Body of pancreas (tissue), 4 donors: ENCODE measurements around the gene NPR1. TPM values are rescaled to one million over a fixed set of nuclear protein-coding genes. Genes with fewer than 3 reads are reported as not detected.

Experiments used
- ATAC-seq: fragments of 150-250 bp; one replicate; pipeline ENCODE4 v1.9.1; 2016
- DNase-seq, 4 donors: peaks; one replicate each; pipeline ENCODE4 v3.0.0-alpha.2; 2019
- H3K27ac ChIP-seq, 4 donors: fragments of 200-600 bp; sonication (generic); 1 replicate in 3 of 4; 2 replicates in 1 of 4; pipeline versions ENCODE4 v1.5.1 to v1.6.1; 2016 to 2019; ENCODE audit warnings: mild to moderate bottlenecking in 1 of 4, mixed read lengths in 1 of 4, moderate library complexity in 1 of 4
- H3K27me3 ChIP-seq, 2 donors: fragments of 200-600 bp; sonication (generic); one replicate each; pipeline ENCODE4 v1.6.0; 2016; ENCODE audit warnings: mild to moderate bottlenecking in 1 of 2
- H3K36me3 ChIP-seq, 2 donors: fragments of 200-600 bp; sonication (generic); replicated peaks in 1 of 2; 2 replicates each; pipeline ENCODE4 v1.5.1; 2016; ENCODE audit warnings: low read depth in 2 of 2; ENCODE audit not compliant: insufficient read depth in 1 of 2
- H3K4me1 ChIP-seq: fragments of 200-600 bp; sonication (generic); one replicate; pipeline ENCODE4 v1.6.0; 2016
- H3K4me3 ChIP-seq, 2 donors: fragments of 200-600 bp; sonication (generic); 1 replicate in 1 of 2; 2 replicates in 1 of 2; pipeline ENCODE4 v1.5.1; 2016 to 2019
- H3K9me3 ChIP-seq, 3 donors: fragments of 200-600 bp; sonication (generic); 1 replicate in 2 of 3; 2 replicates in 1 of 3; pipeline ENCODE4 v1.5.1; 2016
- POLR2A ChIP-seq, 3 donors: fragments of 450-650 bp; IDR thresholded peaks; one replicate each; pipeline ENCODE4 v1.6.1; 2016; ENCODE audit warnings: antibody characterized with exemption in 3 of 3, mild to moderate bottlenecking in 2 of 3
- WGBS, 2 donors: methylation state at CpG; one replicate each; pipeline ENCODE4 v1.1.5; 2017; 5-methylcytosine and 5-hydroxymethylcytosine counted together
- intact Hi-C: fragments of 100-400 bp; cut with DNase I; formaldehyde crosslinking; loops from one replicate; pipeline ENCODE4 v1.15.1; 2023
- total RNA-seq, 2 donors: library from RNA; depleted of rRNA; stranded (reverse); fragments of >200 nt; gene quantifications; one replicate each; pipeline ENCODE4 v1.1.0, GENCODE V29; 2016
- TF ChIP-seq, protein P1 (sequence below), 7 experiments: fragments of 450-650 bp in 4 of 7; fragments of 200-600 bp in 3 of 7; sonication (generic) in 3 of 7; IDR thresholded peaks; one replicate each; pipeline ENCODE4 v1.5.1; 2016 to 2019; ENCODE audit warnings: antibody characterized with exemption in 7 of 7

Gene NPR1
- total RNA-seq, 2 donors from 2014 or later, result 11.7 to 16.5 TPM

- DNase-seq (no peak), ATAC-seq (no peak)
- Histone ChIP-seq H3K36me3 (no peaks in the 10 kb centered on the region), H3K9me3 (no peaks in the 10 kb centered on the region), H3K4me1 (peaks cover 31% of the 10 kb centered on the region), H3K27ac (no peak overlapping the region), H3K27me3 (no peaks in the 10 kb centered on the region), H3K4me3 (no peak overlapping the region)
- no peak for TF ChIP-seq POLR2A (IDR thresholded peaks at IDR 0.05)
- TF ChIP-seq, protein P1, sequence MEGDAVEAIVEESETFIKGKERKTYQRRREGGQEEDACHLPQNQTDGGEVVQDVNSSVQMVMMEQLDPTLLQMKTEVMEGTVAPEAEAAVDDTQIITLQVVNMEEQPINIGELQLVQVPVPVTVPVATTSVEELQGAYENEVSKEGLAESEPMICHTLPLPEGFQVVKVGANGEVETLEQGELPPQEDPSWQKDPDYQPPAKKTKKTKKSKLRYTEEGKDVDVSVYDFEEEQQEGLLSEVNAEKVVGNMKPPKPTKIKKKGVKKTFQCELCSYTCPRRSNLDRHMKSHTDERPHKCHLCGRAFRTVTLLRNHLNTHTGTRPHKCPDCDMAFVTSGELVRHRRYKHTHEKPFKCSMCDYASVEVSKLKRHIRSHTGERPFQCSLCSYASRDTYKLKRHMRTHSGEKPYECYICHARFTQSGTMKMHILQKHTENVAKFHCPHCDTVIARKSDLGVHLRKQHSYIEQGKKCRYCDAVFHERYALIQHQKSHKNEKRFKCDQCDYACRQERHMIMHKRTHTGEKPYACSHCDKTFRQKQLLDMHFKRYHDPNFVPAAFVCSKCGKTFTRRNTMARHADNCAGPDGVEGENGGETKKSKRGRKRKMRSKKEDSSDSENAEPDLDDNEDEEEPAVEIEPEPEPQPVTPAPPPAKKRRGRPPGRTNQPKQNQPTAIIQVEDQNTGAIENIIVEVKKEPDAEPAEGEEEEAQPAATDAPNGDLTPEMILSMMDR (IDR thresholded peaks at IDR 0.05), result no peak
- 95 to 100% methylated on average over 2 of the region's 2 CpGs for WGBS, 2 donors
- intact Hi-C loops, result no loop called here
Measured at GRCh38 chr1:153673511-153673910, 5.0 kb upstream of the NPR1 start.

- Histone ChIP-seq H3K36me3 (no peaks in the 10 kb centered on the region), H3K4me3 (peak overlapping the region in 1 of 2 donors; percentile 26), H3K9me3 (no peaks in the 10 kb centered on the region), H3K4me1 (peaks cover 26% of the 10 kb centered on the region), H3K27ac (no peak overlapping the region), H3K27me3 (peaks cover 0 to 9% of the 10 kb centered on the region in 2 donors)
- 4 to 7% methylated on average over 26 to 29 of the region's 29 CpGs for WGBS, 2 donors
- intact Hi-C loops, result no loop called here
- ATAC-seq, result peak; percentile 72
- TF ChIP-seq, protein P1 (IDR thresholded peaks at IDR 0.05), result peak; percentile 45 to 91 (median 85)
- TF ChIP-seq POLR2A (IDR thresholded peaks at IDR 0.05), result no peak
- peak; percentile 47 to 64 (median 56) for DNase-seq
Measured at GRCh38 chr1:153677718-153678518, 570 bp upstream of the NPR1 start.

GRCh38 chr1:153679337-153680119, 1.0 kb downstream of the NPR1 start:
- intact Hi-C loops, result no loop called here
- Histone ChIP-seq H3K9me3 (no peaks in the 10 kb centered on the region), H3K36me3 (no peaks in the 10 kb centered on the region), H3K4me3 (peak overlapping the region in 1 of 2 donors; percentile 26), H3K4me1 (peaks cover 26% of the 10 kb centered on the region), H3K27me3 (peaks cover 0 to 9% of the 10 kb centered on the region in 2 donors), H3K27ac (no peak overlapping the region)
- WGBS, 2 donors, result 9 to 33% methylated on average over 20 to 60 of the region's 73 CpGs
- DNase-seq, result peak in 2 of 4 donors; percentile 30 to 37
- TF ChIP-seq, protein P1 (IDR thresholded peaks at IDR 0.05), result peak in 3 of 7 experiments; percentile 7 to 20 (median 11)
- TF ChIP-seq POLR2A (IDR thresholded peaks at IDR 0.05), result no peak
- ATAC-seq, result peak; percentile 41

DNA sequence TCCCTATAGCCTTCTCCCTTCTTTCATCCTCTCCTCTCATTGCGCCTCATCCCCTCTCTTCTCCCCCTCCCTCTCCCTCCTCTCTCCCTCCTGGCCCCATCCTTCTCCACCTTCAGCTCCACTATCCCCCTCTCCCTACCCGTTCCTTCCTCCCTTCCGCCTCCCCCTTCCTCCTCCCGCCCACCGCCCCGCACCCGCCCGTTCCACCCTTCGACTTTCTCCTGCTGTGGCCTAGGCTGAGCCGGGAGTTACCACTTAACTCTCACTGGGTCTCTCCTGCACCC, 1.6 kb downstream of the NPR1 start:
- Histone ChIP-seq H3K4me3 (no peak overlapping the region), H3K27me3 (peaks cover 0 to 9% of the 10 kb centered on the region in 2 donors), H3K4me1 (peaks cover 26% of the 10 kb centered on the region), H3K27ac (no peak overlapping the region), H3K36me3 (no peaks in the 10 kb centered on the region), H3K9me3 (no peaks in the 10 kb centered on the region)
- no peak for ATAC-seq
- intact Hi-C loops, result no loop called here
- WGBS, 2 donors, result 57 to 62% methylated on average over 10 of the region's 10 CpGs
- DNase-seq, result no peak
- TF ChIP-seq, protein P1 (IDR thresholded peaks at IDR 0.05), result no peak
